ENCODE results near the gene GNRH2. TPM values are rescaled to one million over a fixed set of nuclear protein-coding genes. Genes with fewer than 3 reads are reported as not detected.
"Not testable (repeated sequence)": the region's sequence is repeated elsewhere in the genome, so short reads cannot be mapped to it uniquely, and the experiment has no call there.

The GNRH2 gene
- polyA plus RNA-seq, 6 donors from 2014 or later = not detected

DNA sequence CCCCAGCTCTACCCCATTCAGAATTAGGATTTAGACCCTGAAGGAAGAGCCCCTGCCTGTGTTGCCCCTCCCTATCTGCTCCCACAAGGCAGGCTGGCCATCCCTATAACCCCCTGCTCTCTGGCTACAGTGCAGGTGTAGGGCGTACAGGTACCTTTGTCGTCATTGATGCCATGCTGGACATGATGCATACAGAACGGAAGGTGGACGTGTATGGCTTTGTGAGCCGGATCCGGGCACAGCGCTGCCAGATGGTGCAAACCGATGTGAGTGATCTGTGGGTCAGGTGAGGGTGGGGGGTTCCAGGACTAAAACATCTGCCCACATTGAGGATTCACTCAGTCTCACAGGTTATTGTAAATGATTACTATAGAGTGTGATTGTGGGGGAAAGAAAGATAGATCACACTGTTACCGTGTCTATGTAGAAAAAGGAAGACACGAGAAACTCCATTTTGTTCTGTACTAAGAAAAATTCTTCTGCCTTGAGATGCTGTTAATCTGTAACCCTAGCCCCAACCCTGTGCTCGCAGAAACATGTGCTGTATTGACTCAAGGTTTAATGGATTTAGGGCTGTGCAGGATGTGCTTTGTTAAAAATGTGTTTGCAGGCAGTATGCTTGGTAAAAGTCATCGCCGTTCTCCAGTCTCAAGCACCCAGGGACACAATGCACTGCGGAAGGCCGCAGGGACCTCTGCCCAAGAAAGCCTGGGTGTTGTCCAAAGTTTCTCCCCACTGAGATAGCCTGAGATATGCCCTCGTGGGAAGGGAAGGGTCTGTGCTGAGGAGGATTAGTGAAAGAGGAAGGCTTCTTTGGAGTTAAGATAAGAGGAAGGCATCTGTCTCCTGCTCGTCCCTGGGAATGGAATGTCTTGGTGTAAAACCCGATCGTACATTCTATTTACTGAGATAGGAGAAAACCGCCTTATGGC is 20.6 kb upstream of the GNRH2 start:
- Mint-ChIP-seq H3K27ac (peak overlapping the region in 4 of 6 donors; percentile 42 to 83 (median 54)), H3K36me3 (peaks cover 19 to 54% of the 10 kb centered on the region in 2 donors)
- ATAC-seq (ENCODE audit: low read depth in 2 of 2); H3K4me1 Mint-ChIP-seq; H3K9me3 Mint-ChIP-seq; H3K27me3 Mint-ChIP-seq; DNase-seq; H3K4me3 Mint-ChIP-seq: not testable (repeated sequence)

DNA sequence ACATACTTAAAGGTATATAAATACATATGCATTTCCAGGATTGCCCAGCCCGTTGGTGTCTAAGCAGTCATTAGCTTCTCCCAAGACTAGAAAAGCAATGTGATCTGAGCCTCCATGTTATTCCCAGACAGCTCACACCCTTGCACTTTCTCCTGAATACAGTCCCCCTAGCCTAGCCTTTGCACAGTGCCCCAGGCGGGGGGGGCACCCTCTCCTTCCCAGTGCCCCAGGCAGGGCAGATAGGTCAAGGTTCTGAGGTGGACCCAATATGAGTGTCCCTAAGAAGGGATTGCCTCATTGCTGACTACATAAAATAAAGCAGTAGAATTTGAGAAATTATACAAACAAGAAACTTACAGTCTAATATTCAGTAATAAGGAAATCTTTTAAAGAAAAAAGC is 15.4 kb upstream of the GNRH2 start:
- Mint-ChIP-seq H3K4me1 (peaks cover 2 to 6% (median 6%) of the 10 kb centered on the region in 3 donors), H3K27me3 (no peaks in the 10 kb centered on the region), H3K27ac (peak overlapping the region in 1 of 6 donors; percentile 75), H3K4me3 (no peak overlapping the region), H3K9me3 (no peaks in the 10 kb centered on the region), H3K36me3 (peaks cover 10 to 31% of the 10 kb centered on the region in 2 donors)
- DNase-seq (no peak), ATAC-seq (ENCODE audit: low read depth in 2 of 2) (no peak)

DNA sequence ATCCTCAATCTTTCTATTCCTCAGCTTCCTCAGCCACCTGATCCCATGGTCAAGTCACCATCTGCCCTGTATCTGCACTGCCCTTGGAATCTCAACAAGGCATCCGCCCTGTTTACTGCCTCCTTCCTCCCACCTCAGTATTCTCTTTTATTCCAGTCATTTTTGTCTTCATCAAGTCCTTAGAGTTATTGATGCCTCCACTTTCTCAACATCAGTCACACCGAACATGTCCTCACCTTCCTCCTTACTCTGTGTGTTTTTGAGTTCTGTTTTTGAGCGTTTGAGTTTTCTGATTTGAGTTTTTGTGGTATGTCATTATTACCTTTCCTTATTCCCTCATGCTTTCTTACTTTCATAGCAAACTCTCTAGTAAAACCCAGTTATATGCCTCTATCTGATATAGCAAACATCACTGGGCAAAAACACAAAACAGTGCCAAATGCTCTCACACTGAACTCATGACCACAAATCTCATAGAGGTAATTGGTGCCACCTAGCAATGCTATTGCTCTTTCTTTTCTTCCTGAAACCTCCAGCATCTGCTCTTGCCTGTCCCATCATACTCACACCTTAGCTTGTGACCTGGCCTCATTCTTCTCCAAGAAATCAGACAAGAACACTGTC is 11.8 kb upstream of the GNRH2 start:
- DNase-seq = no peak
- H3K9me3 Mint-ChIP-seq = no peaks in the 10 kb centered on the region
- H3K36me3 Mint-ChIP-seq = peaks cover 15 to 34% of the 10 kb centered on the region in 2 donors
- H3K4me3 Mint-ChIP-seq = no peak overlapping the region
- peaks cover 0 to 5% (median 4%) of the 10 kb centered on the region in 3 donors for H3K4me1 Mint-ChIP-seq
- H3K27ac Mint-ChIP-seq = no peak overlapping the region
- no peak for ATAC-seq (ENCODE audit: low read depth in 2 of 2)
- no peaks in the 10 kb centered on the region for H3K27me3 Mint-ChIP-seq

DNA sequence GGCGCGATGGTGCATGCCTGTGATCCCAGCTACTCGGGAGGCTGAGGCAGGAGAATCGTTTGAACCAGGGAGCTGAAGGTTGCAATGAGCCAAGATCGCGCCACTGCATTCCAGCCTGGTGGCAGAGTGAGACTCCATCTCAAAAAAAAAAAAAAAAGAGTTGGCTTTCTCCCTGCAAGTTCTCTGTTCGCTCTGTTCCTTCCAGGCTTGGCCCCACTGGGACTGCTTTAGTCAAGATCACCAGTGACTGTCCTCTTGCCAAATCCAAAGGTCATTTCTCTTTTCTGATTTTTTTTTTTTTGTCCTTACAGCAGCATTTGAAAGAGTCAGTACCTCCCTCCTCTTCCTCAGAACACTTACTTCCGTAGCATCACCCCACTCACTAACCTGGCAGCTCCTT is 10.8 kb upstream of the GNRH2 start:
- H3K4me1 Mint-ChIP-seq = peaks cover 0 to 5% (median 4%) of the 10 kb centered on the region in 3 donors
- H3K27ac Mint-ChIP-seq = no peak overlapping the region
- no peaks in the 10 kb centered on the region for H3K27me3 Mint-ChIP-seq
- ATAC-seq (ENCODE audit: low read depth in 2 of 2) (no peak), DNase-seq (no peak)
- H3K9me3 Mint-ChIP-seq = no peaks in the 10 kb centered on the region
- no peak overlapping the region for H3K4me3 Mint-ChIP-seq
- peaks cover 15 to 26% of the 10 kb centered on the region in 2 donors for H3K36me3 Mint-ChIP-seq

DNA sequence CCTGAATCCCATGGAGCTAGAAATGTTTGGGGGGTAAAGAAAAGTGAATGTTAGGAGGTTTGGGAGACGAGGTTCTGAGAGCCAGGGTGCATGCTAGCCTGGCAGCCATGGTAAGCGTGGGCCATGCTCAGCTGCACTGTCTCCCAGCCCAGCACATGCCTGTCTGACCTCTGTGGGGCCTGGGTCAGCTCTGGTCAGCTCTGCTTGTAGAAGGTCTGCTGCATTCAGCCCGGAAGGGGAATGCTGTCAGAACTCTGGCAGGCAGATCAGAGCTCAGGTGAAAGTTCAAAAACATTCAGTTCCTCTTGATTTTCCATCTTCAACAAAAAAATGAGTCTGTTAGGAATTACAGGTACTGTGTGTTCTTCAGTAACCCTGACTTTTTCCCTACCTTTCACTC is 5.8 kb upstream of the GNRH2 start:
- H3K4me1 Mint-ChIP-seq = peaks cover 0 to 9% (median 5%) of the 10 kb centered on the region in 3 donors
- H3K4me3 Mint-ChIP-seq = no peak overlapping the region
- no peaks in the 10 kb centered on the region for H3K27me3 Mint-ChIP-seq
- DNase-seq (no peak), ATAC-seq (ENCODE audit: low read depth in 2 of 2) (no peak)
- no peaks in the 10 kb centered on the region for H3K9me3 Mint-ChIP-seq
- peaks cover 24 to 30% of the 10 kb centered on the region in 2 donors for H3K36me3 Mint-ChIP-seq
- peak overlapping the region in 1 of 6 donors; percentile 44 for H3K27ac Mint-ChIP-seq

DNA sequence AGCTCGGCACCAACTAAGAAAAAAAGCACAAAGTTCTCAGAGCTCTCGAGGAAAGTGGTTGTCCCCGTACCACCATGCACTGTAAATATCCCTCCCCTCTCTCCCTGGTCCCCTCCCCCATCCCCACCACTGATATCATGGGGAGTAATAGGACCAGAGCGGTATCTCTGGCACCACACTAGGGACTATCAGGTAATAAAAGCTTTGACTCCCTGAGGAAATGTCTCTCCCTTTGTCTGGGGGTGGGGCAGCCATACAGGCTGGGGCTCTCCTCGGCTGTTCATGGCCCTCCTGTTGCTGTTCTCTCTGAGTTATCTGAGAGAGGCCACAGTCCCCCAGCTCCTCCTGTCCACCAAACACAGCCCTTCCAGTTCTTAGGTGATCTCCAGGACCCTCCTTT is 5.0 kb upstream of the GNRH2 start:
- ATAC-seq (ENCODE audit: low read depth in 2 of 2) = no peak
- Mint-ChIP-seq H3K9me3 (no peaks in the 10 kb centered on the region), H3K36me3 (peaks cover 24 to 30% of the 10 kb centered on the region in 2 donors), H3K4me3 (peak overlapping the region in 1 of 8 donors; percentile 12), H3K27ac (peak overlapping the region in 2 of 6 donors; percentile 39 to 90), H3K27me3 (no peaks in the 10 kb centered on the region), H3K4me1 (peaks cover under 1 to 9% (median 5%) of the 10 kb centered on the region in 3 donors)
- DNase-seq = no peak

DNA sequence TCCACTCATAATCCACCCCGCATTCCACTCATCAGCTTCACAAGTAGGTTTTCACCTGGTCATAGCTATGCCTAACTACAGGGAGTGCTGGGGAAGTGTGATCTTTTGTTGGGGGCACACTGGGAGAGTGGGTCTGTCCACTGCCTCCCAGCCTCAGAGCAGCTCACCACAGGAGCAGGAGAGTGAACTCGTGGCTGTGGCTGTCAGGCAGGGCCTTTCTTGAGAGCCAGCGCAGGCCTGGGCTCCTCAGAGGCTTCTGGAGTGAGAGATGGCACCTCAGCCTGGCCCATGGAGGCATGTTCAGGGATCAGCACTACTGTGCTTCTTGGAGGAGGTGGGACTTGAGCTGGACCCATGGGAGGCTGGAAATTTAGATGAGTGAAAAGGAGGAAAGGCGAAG is 4.0 kb upstream of the GNRH2 start:
- ATAC-seq (ENCODE audit: low read depth in 2 of 2) = no peak
- H3K4me3 Mint-ChIP-seq = no peak overlapping the region

DNA sequence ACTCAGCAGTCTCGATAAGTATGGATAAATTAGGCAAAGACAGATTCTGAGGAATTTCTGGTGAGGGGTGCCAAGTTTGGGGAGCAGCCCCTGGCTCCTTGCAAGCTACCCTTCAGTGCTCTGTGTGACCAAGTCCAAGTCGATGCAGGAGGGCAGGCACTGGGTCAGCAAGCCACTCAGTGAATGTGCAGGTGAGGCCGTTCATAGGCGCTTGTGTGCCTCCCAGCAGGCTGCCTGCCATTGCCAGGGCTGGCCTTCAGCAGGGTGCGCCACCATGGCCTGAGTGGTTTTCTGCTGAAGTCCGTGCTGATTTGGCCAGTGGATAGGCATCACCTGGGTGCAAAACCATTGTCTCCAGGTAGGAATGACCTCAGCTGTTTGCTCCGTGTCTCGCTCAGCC is 3.3 kb upstream of the GNRH2 start:
- Mint-ChIP-seq H3K4me3 (no peak overlapping the region), H3K27me3 (no peaks in the 10 kb centered on the region), H3K9me3 (no peaks in the 10 kb centered on the region), H3K36me3 (peaks cover 24 to 25% of the 10 kb centered on the region in 2 donors), H3K4me1 (peaks cover 8 to 11% (median 10%) of the 10 kb centered on the region in 3 donors), H3K27ac (no peak overlapping the region)
- ATAC-seq (ENCODE audit: low read depth in 2 of 2) (no peak), DNase-seq (no peak)

More for the DNA sequence above, 4.0 kb upstream of the GNRH2 start:
- Mint-ChIP-seq H3K27ac (peak overlapping the region in 3 of 6 donors; percentile 33 to 88 (median 45)), H3K9me3 (no peaks in the 10 kb centered on the region), H3K36me3 (peaks cover 24 to 30% of the 10 kb centered on the region in 2 donors), H3K4me1 (peaks cover 5 to 9% (median 5%) of the 10 kb centered on the region in 3 donors), H3K27me3 (no peaks in the 10 kb centered on the region)
- no peak for DNase-seq

DNA sequence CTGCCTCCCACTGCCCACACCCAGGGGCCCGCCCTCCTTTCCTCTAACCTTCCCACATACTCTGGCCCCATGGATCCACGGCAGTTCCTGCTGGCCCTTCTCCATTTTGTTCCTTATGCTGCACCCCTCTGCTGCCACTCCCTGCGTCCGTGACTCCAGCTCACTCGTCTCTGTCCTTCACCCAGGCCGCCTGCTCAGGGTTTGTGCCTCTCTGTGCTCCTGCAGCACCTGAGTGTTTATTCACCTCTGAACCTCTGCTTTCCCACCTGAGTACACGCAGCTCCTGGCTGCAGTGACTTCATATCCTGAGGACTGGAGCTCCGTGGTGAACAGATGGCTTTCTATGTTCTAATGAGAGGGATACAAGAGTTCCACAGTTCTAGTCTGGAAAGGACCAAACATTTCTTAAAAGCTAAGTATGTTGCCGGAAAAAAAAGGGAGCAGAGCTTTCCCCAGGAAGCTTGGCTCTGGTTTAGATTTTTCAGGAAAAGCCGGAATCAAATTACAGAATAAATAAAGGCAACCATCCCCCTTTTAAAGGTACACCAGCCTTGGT is 1.5 kb upstream of the GNRH2 start:
- Mint-ChIP-seq H3K36me3 (peaks cover 8 to 14% of the 10 kb centered on the region in 2 donors), H3K4me3 (peak overlapping the region in 1 of 8 donors; percentile 24)
- no peak for ATAC-seq (ENCODE audit: low read depth in 2 of 2)

DNA sequence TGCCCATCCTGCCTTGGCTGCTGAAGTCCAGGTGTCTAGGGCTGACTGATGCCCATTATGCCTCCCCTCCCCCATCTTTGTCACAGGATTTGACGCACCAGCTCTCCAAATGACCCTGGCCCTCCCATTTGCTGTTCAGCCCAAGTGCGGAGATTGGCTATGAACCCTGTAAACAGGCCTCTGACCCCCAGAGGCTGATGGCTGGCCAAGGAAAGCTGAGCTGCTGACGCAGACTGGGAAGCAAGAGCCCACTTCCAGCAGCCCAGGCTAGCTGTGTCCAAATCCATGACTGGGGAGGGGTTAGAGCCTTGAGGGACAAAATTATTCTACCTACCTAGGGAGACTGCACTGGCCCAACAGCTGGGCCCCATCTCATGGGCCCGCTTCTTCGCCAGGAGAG is 797 bp upstream of the GNRH2 start:
- Mint-ChIP-seq H3K4me1 (peaks cover 17 to 25% (median 17%) of the 10 kb centered on the region in 3 donors), H3K27ac (peak overlapping the region in 2 of 6 donors; percentile 61 to 80), H3K9me3 (no peaks in the 10 kb centered on the region), H3K4me3 (peak overlapping the region in 1 of 8 donors; percentile 92), H3K36me3 (peaks cover 8 to 14% of the 10 kb centered on the region in 2 donors), H3K27me3 (no peaks in the 10 kb centered on the region)
- no peak for ATAC-seq (ENCODE audit: low read depth in 2 of 2)
- no peak for DNase-seq

More for the DNA sequence above, 1.5 kb upstream of the GNRH2 start:
- peak overlapping the region in 4 of 6 donors; percentile 42 to 84 (median 62) for H3K27ac Mint-ChIP-seq
- no peaks in the 10 kb centered on the region for H3K9me3 Mint-ChIP-seq
- H3K4me1 Mint-ChIP-seq = peaks cover 14 to 18% (median 16%) of the 10 kb centered on the region in 3 donors
- DNase-seq = no peak
- no peaks in the 10 kb centered on the region for H3K27me3 Mint-ChIP-seq

DNA sequence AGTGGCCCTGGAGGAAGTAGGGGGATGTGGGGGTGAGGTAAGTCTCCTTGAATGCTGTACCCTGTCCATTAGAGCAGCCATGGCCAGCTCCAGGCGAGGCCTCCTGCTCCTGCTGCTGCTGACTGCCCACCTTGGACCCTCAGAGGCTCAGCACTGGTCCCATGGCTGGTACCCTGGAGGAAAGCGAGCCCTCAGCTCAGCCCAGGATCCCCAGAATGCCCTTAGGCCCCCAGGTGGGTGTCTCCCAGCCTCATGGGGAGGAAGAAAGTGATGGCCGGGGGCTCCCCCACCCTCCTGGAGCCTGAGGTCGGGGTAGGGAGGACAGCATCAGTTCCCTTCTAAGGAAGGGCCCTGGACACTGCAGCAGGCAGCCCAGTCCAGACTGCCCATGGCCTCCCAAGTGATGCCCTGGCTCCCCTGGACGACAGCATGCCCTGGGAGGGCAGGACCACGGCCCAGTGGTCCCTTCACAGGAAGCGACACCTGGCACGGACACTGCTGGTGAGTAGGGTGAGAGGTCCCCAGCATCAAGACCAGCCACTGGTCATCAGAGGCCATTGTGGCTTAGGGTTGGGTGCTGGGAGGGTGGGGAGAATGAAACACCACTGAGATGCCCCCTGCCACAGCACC is 1.0 kb downstream of the GNRH2 start:
- Mint-ChIP-seq H3K36me3 (peaks cover 0 to 5% of the 10 kb centered on the region in 2 donors), H3K27ac (peak overlapping the region in 4 of 6 donors; percentile 33 to 80 (median 59)), H3K4me1 (peaks cover 17 to 28% (median 21%) of the 10 kb centered on the region in 3 donors), H3K27me3 (no peaks in the 10 kb centered on the region), H3K4me3 (peak overlapping the region in 7 of 8 donors; percentile 12 to 95 (median 92)), H3K9me3 (no peaks in the 10 kb centered on the region)
- DNase-seq (no peak), ATAC-seq (ENCODE audit: low read depth in 2 of 2) (no peak)

DNA sequence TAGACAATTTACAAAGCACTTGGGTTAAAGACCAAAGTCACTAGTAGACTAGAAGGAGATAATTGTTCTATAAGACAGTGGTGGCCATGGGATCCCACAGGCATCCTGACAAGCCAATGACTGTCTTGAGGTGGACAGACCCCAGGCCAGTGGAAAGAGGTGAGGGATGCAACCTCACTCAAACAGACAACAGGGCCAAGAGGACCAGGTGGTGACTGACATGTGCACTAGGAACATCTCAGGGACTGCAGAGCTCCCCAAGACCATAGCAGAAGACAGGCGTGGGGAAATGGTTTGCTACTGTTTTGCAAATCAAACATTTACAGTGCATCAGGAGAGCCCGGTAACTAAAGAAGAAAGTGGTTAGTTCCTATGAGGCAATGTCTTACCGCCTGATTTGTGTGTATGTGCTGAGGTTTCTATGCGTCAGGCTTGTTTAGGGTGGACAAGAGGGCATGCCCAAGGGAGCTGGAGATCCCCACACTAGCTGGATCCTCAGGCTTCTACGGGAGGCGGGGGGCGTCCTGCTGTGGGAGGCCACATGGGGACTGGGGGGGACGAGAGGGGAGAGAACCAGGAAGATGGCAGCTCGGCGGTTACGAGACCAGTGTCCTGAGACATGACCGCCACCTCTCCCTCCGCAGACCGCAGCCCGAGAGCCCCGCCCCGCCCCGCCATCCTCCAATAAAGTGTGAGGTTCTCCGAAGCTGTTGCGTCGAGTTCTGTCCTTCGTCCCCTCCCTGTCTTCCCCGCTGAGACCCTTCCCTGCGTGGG is 1.8 kb downstream of the GNRH2 start:
- DNase-seq = no peak
- peak; percentile 46 to 58 for ATAC-seq (ENCODE audit: low read depth in 2 of 2)
- peaks cover 17 to 28% (median 21%) of the 10 kb centered on the region in 3 donors for H3K4me1 Mint-ChIP-seq
- H3K27ac Mint-ChIP-seq = peak overlapping the region; percentile 80 to 93 (median 88)
- H3K4me3 Mint-ChIP-seq = peak overlapping the region; percentile 78 to 95 (median 92)
- no peaks in the 10 kb centered on the region for H3K27me3 Mint-ChIP-seq
- H3K9me3 Mint-ChIP-seq = no peaks in the 10 kb centered on the region
- peaks cover 0 to 7% of the 10 kb centered on the region in 2 donors for H3K36me3 Mint-ChIP-seq
